ENCODE results near the gene RRP1. TPM values are rescaled to one million over a fixed set of nuclear protein-coding genes. Genes with fewer than 3 reads are reported as not detected.
A peak's percentile ranks its signal among the peaks of the same experiment; 100 is the strongest.

The RRP1 gene
- polyA plus RNA-seq, 3 donors: 2.7 to 5.7 (median 4.6) TPM

- intact Hi-C loops (cut with micrococcal nuclease): no loop called here
- H3K4me3 Mint-ChIP-seq: peak overlapping the region in 1 of 2 donors; percentile 76
- Histone ChIP-seq H3K79me2 (ENCODE audit: insufficient read depth, low read length) (peaks cover 48% of the 10 kb centered on the region), H3K36me3 (replicated peaks in 1 of 2; ENCODE audit: control insufficient read depth in 1 of 2, insufficient read depth in 2 of 2, low read length in 2 of 2) (peaks cover 48 to 60% of the 10 kb centered on the region in 2 donors), H4K20me1 (ENCODE audit: insufficient read depth, low read length) (peaks cover 81% of the 10 kb centered on the region), H2AFZ (ENCODE audit: insufficient read depth, low read depth, low read length, poor library complexity, severe bottlenecking) (no peak overlapping the region), H3K9ac (ENCODE audit: insufficient read depth, low read length, poor library complexity, severe bottlenecking) (peak overlapping the region; percentile 57), H3K4me1 (ENCODE audit: control insufficient read depth in 1 of 2, insufficient read depth in 2 of 2, low read length in 2 of 2) (peaks cover 57 to 68% of the 10 kb centered on the region in 2 donors), H3K27ac (ENCODE audit: low read depth in 1 of 2, low read length in 2 of 2) (peak overlapping the region; percentile 91), H3K4me2 (replicated peaks; ENCODE audit: extremely low read depth, low read length, poor library complexity, severe bottlenecking) (peak overlapping the region; percentile 57), H3K27me3 (ENCODE audit: control insufficient read depth in 2 of 2, insufficient read depth in 2 of 2, low read length in 2 of 2) (no peaks in the 10 kb centered on the region), H3K4me3 (replicated peaks in 1 of 3; ENCODE audit: low read depth in 2 of 3, low read length in 3 of 3) (peak overlapping the region in 1 of 3 experiments; percentile 21), H3K9me3 (replicated peaks in 1 of 2; ENCODE audit: control insufficient read depth in 1 of 2, insufficient read depth in 1 of 2, low read length in 2 of 2) (no peaks in the 10 kb centered on the region)
- peaks cover 61% of the 10 kb centered on the region for H3K4me1 Mint-ChIP-seq
- peak overlapping the region; percentile 92 to 99 (median 98) for H3K27ac Mint-ChIP-seq
- DNase-seq: peak; percentile 89 to 96 (median 93)
- peaks cover 52 to 83% of the 10 kb centered on the region in 2 donors for H3K36me3 Mint-ChIP-seq
- no peaks in the 10 kb centered on the region for H3K9me3 Mint-ChIP-seq
- peaks cover 0 to 4% (median 0%) of the 10 kb centered on the region in 3 donors for H3K27me3 Mint-ChIP-seq (ENCODE audit: low read depth in 3 of 3)
- no peak for TF ChIP-seq CTCF (IDR thresholded peaks at IDR 0.05)
- 2% methylated on average over 11 of the region's 14 CpGs for WGBS (ENCODE audit: insufficient coverage)
Measured at GRCh38 chr21:43805275-43805800, 16.0 kb downstream of the RRP1 start.

GRCh38 chr21:43806017-43806710 is 16.8 kb downstream of the RRP1 start:
- H3K27ac Mint-ChIP-seq: peak overlapping the region; percentile 92 to 99 (median 98)
- H3K4me3 Mint-ChIP-seq: peak overlapping the region in 1 of 2 donors; percentile 1
- DNase-seq: peak in 2 of 3 donors; percentile 22 to 70
- peaks cover 47 to 61% of the 10 kb centered on the region in 2 donors for H3K36me3 ChIP-seq (replicated peaks in 1 of 2; ENCODE audit: control insufficient read depth in 1 of 2, insufficient read depth in 2 of 2, low read length in 2 of 2)
- no peak overlapping the region for H2AFZ ChIP-seq (ENCODE audit: insufficient read depth, low read depth, low read length, poor library complexity, severe bottlenecking)
- peaks cover 66 to 76% of the 10 kb centered on the region in 2 donors for H3K4me1 ChIP-seq (ENCODE audit: control insufficient read depth in 1 of 2, insufficient read depth in 2 of 2, low read length in 2 of 2)
- no peaks in the 10 kb centered on the region for H3K27me3 ChIP-seq (ENCODE audit: control insufficient read depth in 2 of 2, insufficient read depth in 2 of 2, low read length in 2 of 2)
- peaks cover 0 to 4% (median 0%) of the 10 kb centered on the region in 3 donors for H3K27me3 Mint-ChIP-seq (ENCODE audit: low read depth in 3 of 3)
- no peak overlapping the region for H3K4me2 ChIP-seq (replicated peaks; ENCODE audit: extremely low read depth, low read length, poor library complexity, severe bottlenecking)
- H3K4me1 Mint-ChIP-seq: peaks cover 69% of the 10 kb centered on the region
- intact Hi-C loops (cut with micrococcal nuclease): no loop called here
- H3K4me3 ChIP-seq (replicated peaks in 1 of 3; ENCODE audit: low read depth in 2 of 3, low read length in 3 of 3): peak overlapping the region in 1 of 3 experiments; percentile 15
- no peaks in the 10 kb centered on the region for H3K9me3 Mint-ChIP-seq
- no peaks in the 10 kb centered on the region for H3K9me3 ChIP-seq (replicated peaks in 1 of 2; ENCODE audit: control insufficient read depth in 1 of 2, insufficient read depth in 1 of 2, low read length in 2 of 2)
- peak; percentile 4 for TF ChIP-seq CTCF (IDR thresholded peaks at IDR 0.05)
- peaks cover 78% of the 10 kb centered on the region for H4K20me1 ChIP-seq (ENCODE audit: insufficient read depth, low read length)
- peak overlapping the region; percentile 39 for H3K9ac ChIP-seq (ENCODE audit: insufficient read depth, low read length, poor library complexity, severe bottlenecking)
- H3K36me3 Mint-ChIP-seq: peaks cover 46 to 78% of the 10 kb centered on the region in 2 donors
- peak overlapping the region; percentile 91 for H3K27ac ChIP-seq (ENCODE audit: low read depth in 1 of 2, low read length in 2 of 2)
- WGBS (ENCODE audit: insufficient coverage): 91% methylated on average over 14 of the region's 21 CpGs
- H3K79me2 ChIP-seq (ENCODE audit: insufficient read depth, low read length): peaks cover 55% of the 10 kb centered on the region

All from CD14-positive monocyte (primary cell).